8988T (cell line): ENCODE results near the gene RAB3C.
A peak's percentile ranks its signal among the peaks of the same experiment; 100 is the strongest.
"Not testable (repeated sequence)": the region's sequence is repeated elsewhere in the genome, so short reads cannot be mapped to it uniquely, and the experiment has no call there.

ENCODE experiments used
- DNase-seq: peaks from one replicate; pipeline ENCODE4 v3.0.0; 2011

RAB3C gene, protein sequence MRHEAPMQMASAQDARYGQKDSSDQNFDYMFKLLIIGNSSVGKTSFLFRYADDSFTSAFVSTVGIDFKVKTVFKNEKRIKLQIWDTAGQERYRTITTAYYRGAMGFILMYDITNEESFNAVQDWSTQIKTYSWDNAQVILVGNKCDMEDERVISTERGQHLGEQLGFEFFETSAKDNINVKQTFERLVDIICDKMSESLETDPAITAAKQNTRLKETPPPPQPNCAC

DNA sequence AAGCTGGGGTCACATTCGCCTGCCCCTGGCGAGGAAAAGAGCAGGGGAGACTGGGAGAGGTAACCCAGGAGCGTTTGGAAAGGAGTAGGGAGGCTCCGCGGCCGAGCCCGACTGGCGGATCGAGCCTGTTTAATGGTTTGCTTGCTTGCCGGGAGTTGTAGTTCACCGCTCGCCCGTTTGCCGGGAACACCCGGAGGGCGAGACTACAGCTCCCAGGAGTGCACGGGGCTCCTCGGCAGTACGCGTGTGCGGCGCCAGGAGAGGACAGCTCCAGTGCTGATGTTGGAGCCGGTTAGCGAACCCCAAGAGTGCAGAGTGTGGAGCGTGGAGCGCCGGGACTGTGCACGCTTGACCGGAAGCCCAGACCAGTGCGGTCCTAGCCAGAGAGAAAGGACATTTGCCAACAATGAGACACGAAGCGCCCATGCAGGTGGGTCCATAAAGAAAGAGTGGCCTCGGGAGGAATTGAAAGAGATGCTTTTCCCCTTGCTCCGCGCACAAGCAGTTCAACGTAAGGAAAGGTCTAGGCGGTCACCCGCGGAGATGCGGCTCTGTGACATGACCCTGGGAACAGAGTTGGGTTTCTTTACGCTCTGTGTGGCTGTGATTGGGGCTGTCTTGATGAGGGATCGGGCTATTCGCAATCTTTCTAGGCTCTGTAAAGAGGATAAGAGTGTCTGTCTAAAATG lies at the start of gene RAB3C:
TSS of gene RAB3C (plus strand) at position 273 of the 689 bp plus-strand sequence. CDS start at position 407, 134 bp downstream.
- DNase-seq: peak; percentile 51

- not testable (repeated sequence) for DNase-seq
These were observed 40.9 kb upstream of the RAB3C start for GRCh38 chr5:58541935-58542334.

DNA sequence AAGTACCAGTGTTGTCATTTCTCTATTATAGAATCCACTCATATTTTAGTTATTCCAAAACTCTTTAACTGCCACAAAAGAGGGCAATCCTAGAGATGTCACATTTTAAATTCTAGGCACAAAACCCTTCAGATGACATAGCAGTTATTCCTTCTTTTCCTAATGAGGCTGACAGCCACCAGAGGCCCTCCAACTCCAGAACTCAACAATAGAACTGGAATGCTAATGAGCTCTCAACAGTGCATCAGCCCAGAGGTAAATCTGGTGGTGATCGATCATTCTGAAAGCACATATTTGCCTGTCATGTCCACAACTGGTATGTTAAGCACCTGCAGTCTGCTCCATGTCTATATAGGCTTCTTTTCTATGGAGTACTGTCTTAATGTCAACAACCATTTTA lies 40.2 kb upstream of the RAB3C start:
- DNase-seq: no peak

DNA sequence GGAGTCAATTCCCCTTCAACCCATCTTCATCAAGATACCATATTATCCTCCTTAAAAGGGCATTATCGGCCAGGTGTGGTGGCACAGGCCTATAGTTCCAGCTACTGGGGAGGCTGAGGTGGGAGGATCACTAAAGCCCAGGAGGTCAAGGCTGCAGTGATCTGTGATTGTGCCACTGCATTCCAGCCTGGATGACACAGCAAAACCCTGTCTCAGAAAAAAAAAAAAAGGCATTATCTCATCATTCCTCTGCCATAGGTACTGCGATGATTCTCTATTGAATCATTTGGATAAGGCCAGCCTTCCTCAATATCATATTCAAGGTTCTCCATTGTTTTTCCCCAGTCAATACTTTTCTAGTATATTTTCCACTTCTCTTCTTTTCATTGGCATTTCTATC lies 39.2 kb upstream of the RAB3C start:
- DNase-seq: no peak

- no peak for DNase-seq
These were observed 38.7 kb upstream of the RAB3C start for GRCh38 chr5:58544195-58544594.

GRCh38 chr5:58544926-58545325 lies 37.9 kb upstream of the RAB3C start:
- no peak for DNase-seq

DNA sequence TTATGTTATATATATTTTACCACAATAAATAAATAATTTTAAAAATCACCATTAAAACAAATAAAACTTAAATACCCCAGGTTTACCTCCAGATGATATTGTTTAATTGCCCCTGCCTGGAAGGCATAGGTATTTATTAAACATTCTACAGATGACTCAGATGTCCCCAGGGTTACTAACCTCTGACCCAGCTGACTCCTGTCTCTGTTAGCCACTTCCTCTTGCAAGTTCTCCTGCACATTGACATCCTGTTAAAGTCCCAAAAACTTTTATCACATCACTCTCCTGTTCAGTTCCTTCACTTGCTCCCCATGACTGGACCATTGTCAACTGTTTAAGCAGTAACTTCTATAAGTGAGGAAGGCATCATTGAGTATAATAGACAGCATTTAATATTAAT lies 37.0 kb upstream of the RAB3C start:
- DNase-seq: no peak

DNA sequence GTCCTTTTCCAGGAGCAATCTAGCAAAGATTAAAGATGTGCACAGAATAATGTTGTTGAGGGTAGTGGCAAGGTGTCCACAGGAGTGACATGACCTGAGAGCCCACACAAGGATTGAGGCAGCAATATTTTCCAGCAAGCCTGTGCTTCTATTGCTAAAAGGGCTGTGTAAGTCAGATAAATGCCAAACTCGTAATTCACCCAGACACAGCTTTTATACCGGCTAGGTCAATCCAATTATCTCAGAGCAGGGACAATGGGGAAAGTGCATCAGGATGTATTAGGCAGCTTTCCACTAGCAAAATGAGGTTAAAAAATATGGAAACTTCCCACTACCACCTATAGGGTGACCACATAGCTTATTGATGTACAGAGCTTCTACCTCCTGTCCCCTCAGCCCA lies 34.8 kb upstream of the RAB3C start:
- DNase-seq: no peak

DNA sequence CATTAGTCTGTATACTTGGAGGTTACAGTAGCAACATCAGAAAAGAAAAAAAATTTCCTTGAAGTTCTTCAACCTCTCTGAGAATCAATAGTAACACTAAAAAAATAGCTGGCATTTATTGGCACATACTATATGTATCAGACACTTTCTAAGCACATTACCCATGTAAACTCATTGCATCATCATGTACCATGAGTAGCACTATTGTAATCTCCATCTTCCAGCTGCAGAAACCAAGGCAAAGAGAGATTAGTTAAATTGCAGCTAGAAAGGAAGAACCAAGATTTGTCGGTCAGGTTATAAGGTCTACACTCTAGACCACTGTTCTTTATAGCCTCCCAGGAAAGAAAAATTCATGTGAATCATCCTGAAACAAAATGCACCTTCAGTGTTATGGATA lies 31.4 kb upstream of the RAB3C start:
- no peak for DNase-seq

GRCh38 chr5:58557665-58558338 lies 25.1 kb upstream of the RAB3C start:
- DNase-seq: not testable (repeated sequence)

DNA sequence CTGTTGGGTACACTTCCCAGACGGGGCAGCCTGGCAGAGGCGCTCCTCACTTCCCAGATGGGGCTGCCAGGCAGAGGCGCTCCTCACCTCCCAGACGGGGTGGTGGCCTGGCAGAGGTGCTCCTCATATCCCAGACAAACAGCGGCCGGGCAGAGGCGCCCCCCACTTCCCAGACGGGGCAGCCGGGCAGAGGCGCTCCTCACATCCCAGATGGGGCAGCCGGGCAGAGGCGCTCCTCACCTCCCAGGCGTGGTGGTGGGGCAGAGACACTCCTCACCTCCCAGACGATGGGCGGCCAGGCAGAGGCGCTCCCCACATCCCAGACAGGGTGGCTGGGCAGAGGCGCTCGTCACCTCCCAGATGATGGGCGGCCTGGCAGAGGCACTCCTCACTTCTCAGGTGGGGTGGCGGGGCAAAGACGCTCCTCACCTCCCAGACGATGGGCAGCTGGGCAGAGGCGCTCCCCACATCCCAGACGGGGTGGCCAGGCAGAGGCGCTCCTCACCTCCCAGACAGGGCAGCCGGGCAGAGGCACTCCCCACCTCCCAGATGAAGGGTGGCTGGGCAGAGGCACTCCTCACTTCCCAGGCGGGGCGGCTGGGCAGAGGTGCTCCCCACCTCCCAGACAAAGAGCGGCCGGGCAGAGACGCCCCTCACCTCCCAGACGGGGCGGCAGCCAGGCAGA lies 19.7 kb upstream of the RAB3C start:
- DNase-seq: not testable (repeated sequence)

GRCh38 chr5:58564043-58564832 lies 18.6 kb upstream of the RAB3C start:
- not testable (repeated sequence) for DNase-seq

GRCh38 chr5:58565033-58565432 lies 17.8 kb upstream of the RAB3C start:
- DNase-seq: no peak

GRCh38 chr5:58571501-58571900 lies 11.4 kb upstream of the RAB3C start:
- no peak for DNase-seq

DNA sequence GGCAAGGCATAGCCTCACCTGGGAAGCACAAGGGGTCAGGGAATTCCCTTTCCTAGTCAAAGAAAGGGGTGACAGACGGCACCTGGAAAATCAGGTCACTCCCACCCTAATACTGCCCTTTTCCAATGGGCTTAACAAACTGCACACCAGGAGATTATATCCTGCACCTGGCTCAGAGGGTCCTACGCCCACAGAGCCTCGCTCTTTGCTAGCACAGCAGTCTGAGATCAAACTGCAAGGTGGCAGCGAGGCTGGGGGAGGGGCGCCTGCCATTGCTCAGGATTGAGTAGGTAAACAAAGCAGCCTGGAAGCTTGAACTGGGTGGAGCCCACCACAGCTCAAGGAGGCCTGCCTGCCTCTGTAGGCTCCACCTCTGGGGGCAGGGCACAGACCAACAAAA lies 9.9 kb upstream of the RAB3C start:
- DNase-seq: not testable (repeated sequence)

GRCh38 chr5:58579781-58580180 lies 3.1 kb upstream of the RAB3C start:
- DNase-seq: no peak

- DNase-seq: no peak
These were observed 664 bp upstream of the RAB3C start for GRCh38 chr5:58582019-58582802.

- DNase-seq: no peak
These were observed 13.1 kb downstream of the RAB3C start for GRCh38 chr5:58595952-58596351.

DNA sequence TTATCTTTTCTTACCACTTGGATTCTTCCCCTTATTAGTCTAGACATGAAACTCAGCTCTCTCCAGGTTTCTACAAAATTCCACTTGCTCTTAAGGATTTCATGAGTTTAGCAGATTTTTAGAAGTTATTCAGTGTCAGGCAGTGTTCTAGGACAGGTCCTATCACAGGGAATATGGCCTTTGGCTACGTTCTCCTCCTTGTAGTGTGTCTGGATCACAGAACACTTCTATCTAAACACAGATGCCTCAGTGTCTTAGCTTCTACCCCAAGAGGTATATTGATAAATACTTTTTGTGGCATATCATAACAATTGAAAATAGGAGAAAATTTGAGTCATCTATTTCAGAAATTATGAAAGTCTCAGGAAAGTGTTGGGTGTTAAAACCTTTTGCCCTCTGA lies 15.6 kb downstream of the RAB3C start:
- no peak for DNase-seq

DNA sequence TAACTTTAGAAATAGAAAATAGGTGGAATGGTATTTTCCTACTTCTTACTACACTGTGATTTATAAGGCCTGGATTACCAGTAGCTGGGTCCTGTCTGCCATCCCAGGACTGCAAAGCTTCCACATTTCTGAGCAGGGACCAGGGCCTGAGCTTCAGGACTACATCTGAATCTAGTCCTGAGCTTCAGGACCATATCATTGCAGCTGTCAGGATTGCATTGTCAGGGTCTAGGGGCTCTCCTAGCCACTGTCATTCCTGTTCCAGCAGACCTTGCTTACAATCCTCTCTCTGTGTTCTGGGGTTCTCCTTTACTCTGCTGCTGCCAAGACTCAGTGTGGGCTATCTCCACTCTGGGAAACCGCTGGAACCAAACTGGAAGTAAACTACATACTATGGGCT lies 16.3 kb downstream of the RAB3C start:
- no peak for DNase-seq

DNA sequence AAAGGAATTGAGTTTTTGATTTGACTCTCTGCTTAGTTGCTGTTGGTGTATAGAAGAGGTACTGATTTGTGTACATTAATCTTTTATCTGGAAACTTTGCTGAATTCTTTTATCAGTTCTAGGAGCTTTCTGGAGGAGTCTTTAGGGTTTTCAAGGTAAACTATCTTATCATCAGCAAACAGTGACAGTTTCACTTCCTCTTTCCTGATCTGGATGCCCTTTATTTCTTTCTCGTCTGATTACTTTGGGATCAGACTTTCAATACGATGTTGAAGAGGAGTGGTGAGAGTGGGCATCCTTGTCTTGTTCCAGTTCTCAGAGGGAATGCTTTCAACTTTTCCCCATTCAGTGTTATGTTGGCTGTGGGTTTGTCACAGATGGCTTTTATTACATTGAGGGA lies 17.7 kb downstream of the RAB3C start:
- not testable (repeated sequence) for DNase-seq

DNA sequence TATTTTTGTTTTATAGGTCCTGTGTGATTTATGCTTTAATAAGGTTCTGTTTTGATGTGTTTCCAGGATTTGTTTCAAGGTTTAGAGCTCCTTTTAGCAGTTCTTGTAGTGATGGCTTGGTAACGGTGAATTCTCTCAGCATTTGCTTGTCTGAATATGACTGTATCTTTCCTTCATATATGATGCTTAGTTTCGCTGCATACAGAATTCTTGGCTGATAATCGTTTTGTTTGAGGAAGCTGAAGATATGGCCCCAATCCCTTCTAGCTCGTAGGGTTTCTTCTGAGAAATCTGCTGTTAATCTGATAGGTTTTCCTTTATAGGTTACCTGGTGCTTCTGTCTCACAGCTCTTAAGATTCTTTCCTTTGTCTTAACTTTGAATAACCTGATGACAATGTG lies 20.0 kb downstream of the RAB3C start:
- not testable (repeated sequence) for DNase-seq
